ENCODE data around the gene ERF. TPM values are rescaled to one million over a fixed set of nuclear protein-coding genes. Genes with fewer than 3 reads are reported as not detected.
A peak's percentile ranks its signal among the peaks of the same experiment; 100 is the strongest.

Gene ERF
- total and polyA plus RNA-seq, 4 donors, result 19.7 to 99.5 (median 59.5) TPM

GRCh38 chr19:42284066-42284501 is 29.2 kb upstream of the ERF start:
- Histone ChIP-seq H3K27ac (ENCODE audit: low read depth in 1 of 2, low read length in 2 of 2) (peak overlapping the region; percentile 28 to 46), H3K9me3 (ENCODE audit: control insufficient read depth, low read length) (no peaks in the 10 kb centered on the region), H3K36me3 (ENCODE audit: control insufficient read depth in 1 of 2, insufficient read depth in 2 of 2, low read length in 1 of 2) (peaks cover 0 to 3% of the 10 kb centered on the region in 2 donors), H3K4me1 (ENCODE audit: control insufficient read depth in 1 of 2, insufficient read depth in 2 of 2, low read length in 2 of 2) (peaks cover 0 to 3% of the 10 kb centered on the region in 2 donors), H3K27me3 (ENCODE audit: control insufficient read depth in 1 of 2, insufficient read depth in 2 of 2, low read length in 1 of 2) (no peaks in the 10 kb centered on the region), H3K4me3 (ENCODE audit: low read length in 2 of 2) (peak overlapping the region; percentile 24 to 72)
- intact Hi-C loops (cut with DNase I), result no loop called here
- ATAC-seq (ENCODE audit: low FRiP score) (no peak), DNase-seq (peak; percentile 90 to 92)
- 1% methylated on average over 26 to 76 of the region's 76 CpGs for WGBS, 2 donors

GRCh38 chr19:42283188-42284065 is 28.5 kb upstream of the ERF start:
- ATAC-seq (ENCODE audit: low FRiP score) (peak; percentile 74), DNase-seq (peak; percentile 97 to 98)
- peak overlapping the region; percentile 28 to 68 for H3K27ac ChIP-seq (ENCODE audit: low read depth in 1 of 2, low read length in 2 of 2)
- peaks cover 0 to 3% of the 10 kb centered on the region in 2 donors for H3K4me1 ChIP-seq (ENCODE audit: control insufficient read depth in 1 of 2, insufficient read depth in 2 of 2, low read length in 2 of 2)
- H3K4me3 ChIP-seq (ENCODE audit: low read length in 2 of 2), result peak overlapping the region; percentile 34 to 72
- peaks cover 0 to 3% of the 10 kb centered on the region in 2 donors for H3K36me3 ChIP-seq (ENCODE audit: control insufficient read depth in 1 of 2, insufficient read depth in 2 of 2, low read length in 1 of 2)
- H3K27me3 ChIP-seq (ENCODE audit: control insufficient read depth in 1 of 2, insufficient read depth in 2 of 2, low read length in 1 of 2), result no peaks in the 10 kb centered on the region
- intact Hi-C loops (cut with DNase I), result loop anchor here in 1 of 2 donors (2.0 kb wide), 1 partner anchor 29 kb away; the partner anchor contains the start of gene ERF
- no peaks in the 10 kb centered on the region for H3K9me3 ChIP-seq (ENCODE audit: control insufficient read depth, low read length)
- WGBS, 2 donors, result 2 to 3% methylated on average over 35 to 73 of the region's 74 CpGs

- no peak for ATAC-seq (ENCODE audit: low FRiP score)
- no peak overlapping the region for H3K4me3 ChIP-seq (ENCODE audit: low read length in 2 of 2)
- 35 to 43% methylated on average over 4 of the region's 4 CpGs for WGBS, 2 donors
- H3K4me1 ChIP-seq (ENCODE audit: control insufficient read depth in 1 of 2, insufficient read depth in 2 of 2, low read length in 2 of 2), result peaks cover 0 to 3% of the 10 kb centered on the region in 2 donors
- H3K9me3 ChIP-seq (ENCODE audit: control insufficient read depth, low read length), result no peaks in the 10 kb centered on the region
- H3K36me3 ChIP-seq (ENCODE audit: control insufficient read depth in 1 of 2, insufficient read depth in 2 of 2, low read length in 1 of 2), result peaks cover 0 to 2% of the 10 kb centered on the region in 2 donors
- peak overlapping the region in 1 of 2 donors; percentile 68 for H3K27ac ChIP-seq (ENCODE audit: low read depth in 1 of 2, low read length in 2 of 2)
- H3K27me3 ChIP-seq (ENCODE audit: control insufficient read depth in 1 of 2, insufficient read depth in 2 of 2, low read length in 1 of 2), result no peaks in the 10 kb centered on the region
- no peak for DNase-seq
- intact Hi-C loops (cut with DNase I), result loop anchor here in 1 of 2 donors (2.0 kb wide), 1 partner anchor 28 kb away; the partner anchor contains the start of gene ERF
Measured at GRCh38 chr19:42282819-42283187, 27.9 kb upstream of the ERF start.

- no peak for ATAC-seq (ENCODE audit: low FRiP score)
- Histone ChIP-seq H3K9me3 (ENCODE audit: control insufficient read depth, low read length) (no peaks in the 10 kb centered on the region), H3K27me3 (ENCODE audit: control insufficient read depth in 1 of 2, insufficient read depth in 2 of 2, low read length in 1 of 2) (no peaks in the 10 kb centered on the region), H3K4me3 (ENCODE audit: low read length in 2 of 2) (no peak overlapping the region), H3K36me3 (ENCODE audit: control insufficient read depth in 1 of 2, insufficient read depth in 2 of 2, low read length in 1 of 2) (no peaks in the 10 kb centered on the region), H3K4me1 (ENCODE audit: control insufficient read depth in 1 of 2, insufficient read depth in 2 of 2, low read length in 2 of 2) (peaks cover 0 to 3% of the 10 kb centered on the region in 2 donors), H3K27ac (ENCODE audit: low read depth in 1 of 2, low read length in 2 of 2) (peak overlapping the region; percentile 14 to 76)
- DNase-seq, result no peak
- 21% methylated on average over 7 of the region's 7 CpGs for WGBS, 2 donors
- intact Hi-C loops (cut with DNase I), result loop anchor here in 1 of 2 donors (2.0 kb wide), 1 partner anchor 27 kb away; the partner anchor contains the start of gene ERF
Measured at GRCh38 chr19:42281827-42282762, 27.2 kb upstream of the ERF start.

GRCh38 chr19:42281146-42281826 is 26.4 kb upstream of the ERF start:
- Histone ChIP-seq H3K27ac (ENCODE audit: low read depth in 1 of 2, low read length in 2 of 2) (peak overlapping the region; percentile 49 to 76), H3K36me3 (ENCODE audit: control insufficient read depth in 1 of 2, insufficient read depth in 2 of 2, low read length in 1 of 2) (no peaks in the 10 kb centered on the region), H3K4me3 (ENCODE audit: low read length in 2 of 2) (no peak overlapping the region), H3K9me3 (ENCODE audit: control insufficient read depth, low read length) (no peaks in the 10 kb centered on the region), H3K4me1 (ENCODE audit: control insufficient read depth in 1 of 2, insufficient read depth in 2 of 2, low read length in 2 of 2) (peaks cover 0 to 3% of the 10 kb centered on the region in 2 donors), H3K27me3 (ENCODE audit: control insufficient read depth in 1 of 2, insufficient read depth in 2 of 2, low read length in 1 of 2) (no peaks in the 10 kb centered on the region)
- 2% methylated on average over 20 to 25 of the region's 25 CpGs for WGBS, 2 donors
- ATAC-seq (ENCODE audit: low FRiP score) (peak; percentile 30), DNase-seq (peak; percentile 82 to 90)
- intact Hi-C loops (cut with DNase I), result no loop called here

- no peaks in the 10 kb centered on the region for H3K9me3 ChIP-seq (ENCODE audit: control insufficient read depth, low read length)
- no peaks in the 10 kb centered on the region for H3K36me3 ChIP-seq (ENCODE audit: control insufficient read depth in 1 of 2, insufficient read depth in 2 of 2, low read length in 1 of 2)
- ATAC-seq (ENCODE audit: low FRiP score), result peak; percentile 61
- H3K4me3 ChIP-seq (ENCODE audit: low read length in 2 of 2), result peak overlapping the region in 1 of 2 donors; percentile 59
- intact Hi-C loops (cut with DNase I), result no loop called here
- peak; percentile 86 to 95 for DNase-seq
- 0% methylated on average over 19 to 20 of the region's 20 CpGs for WGBS, 2 donors
- peaks cover 0 to 3% of the 10 kb centered on the region in 2 donors for H3K4me1 ChIP-seq (ENCODE audit: control insufficient read depth in 1 of 2, insufficient read depth in 2 of 2, low read length in 2 of 2)
- H3K27ac ChIP-seq (ENCODE audit: low read depth in 1 of 2, low read length in 2 of 2), result peak overlapping the region; percentile 49 to 89
- H3K27me3 ChIP-seq (ENCODE audit: control insufficient read depth in 1 of 2, insufficient read depth in 2 of 2, low read length in 1 of 2), result no peaks in the 10 kb centered on the region
Measured at GRCh38 chr19:42280815-42281145, 25.9 kb upstream of the ERF start.

- Histone ChIP-seq H3K27me3 (ENCODE audit: control insufficient read depth in 1 of 2, insufficient read depth in 2 of 2, low read length in 1 of 2) (no peaks in the 10 kb centered on the region), H3K4me3 (ENCODE audit: low read length in 2 of 2) (peak overlapping the region; percentile 59 to 66), H3K27ac (ENCODE audit: low read depth in 1 of 2, low read length in 2 of 2) (peak overlapping the region; percentile 44 to 89), H3K4me1 (ENCODE audit: control insufficient read depth in 1 of 2, insufficient read depth in 2 of 2, low read length in 2 of 2) (no peaks in the 10 kb centered on the region), H3K36me3 (ENCODE audit: control insufficient read depth in 1 of 2, insufficient read depth in 2 of 2, low read length in 1 of 2) (no peaks in the 10 kb centered on the region), H3K9me3 (ENCODE audit: control insufficient read depth, low read length) (no peaks in the 10 kb centered on the region)
- 0% methylated on average over 67 to 89 of the region's 89 CpGs for WGBS, 2 donors
- intact Hi-C loops (cut with DNase I), result loop anchor here in 1 of 2 donors (2.0 kb wide), 1 partner anchor 33 kb away; no protein-coding TSS in a partner anchor
- DNase-seq (peak; percentile 97 to 99), ATAC-seq (ENCODE audit: low FRiP score) (peak; percentile 78)
Measured at GRCh38 chr19:42279902-42280814, 25.2 kb upstream of the ERF start.
